H1 (cell line): Measurements from ENCODE around the gene MLPH. TPM values are rescaled to one million over a fixed set of nuclear protein-coding genes. Genes with fewer than 3 reads are reported as not detected.

Experiments used
- CTCF ChIA-PET: fragments of 300-600 bp; sonication (Branson Sonifier 250); formaldehyde crosslinking; loops from one replicate; lab custom pipeline; 2021; ENCODE audit not compliant: partially characterized antibody; lab: Charles Lee
- POLR2A ChIA-PET: fragments of 300-600 bp; sonication (Branson Sonifier 250); formaldehyde crosslinking; loops from one replicate; lab custom pipeline; 2021; ENCODE audit warnings: inconsistent platforms; ENCODE audit not compliant: partially characterized antibody; lab: Charles Lee
- DNase-seq, 2 experiments: peaks; one replicate each; pipeline versions ENCODE4 v3.0.0 to v3.0.0-alpha.2; 2010 to 2022; ENCODE audit warnings: low spot score in 2 of 2, low read depth in 1 of 2, mixed read lengths in 1 of 2
- FAIRE-seq: peaks from 2 replicates; lab custom pipeline; 2011; peaks lifted over from hg19 to GRCh38; lab: Jason Lieb, UNC
- H2AFZ ChIP-seq: 2 replicates; pipeline ENCODE4 v1.8.1; 2012; ENCODE audit warnings: low read length, inconsistent platforms
- H2AK5ac ChIP-seq: 2 replicates; pipeline ENCODE4 v1.6.1; 2013; ENCODE audit warnings: low read depth, low read length
- H2BK120ac ChIP-seq: replicated peaks from 2 replicates; pipeline ENCODE3; 2013; ENCODE audit warnings: low read depth, low read length, inconsistent platforms
- H2BK12ac ChIP-seq: 2 replicates; pipeline ENCODE4 v1.6.1; 2013; ENCODE audit warnings: low read depth, low read length
- H2BK15ac ChIP-seq: 2 replicates; pipeline ENCODE4 v1.6.1; 2013; ENCODE audit warnings: low read length
- H2BK20ac ChIP-seq: 2 replicates; pipeline ENCODE4 v1.6.1; 2013; ENCODE audit warnings: low read length
- H2BK5ac ChIP-seq: 2 replicates; pipeline ENCODE4 v1.6.1; 2013; ENCODE audit warnings: low read depth, low read length
- H3K14ac ChIP-seq: 2 replicates; pipeline ENCODE4 v1.6.1; 2013; ENCODE audit warnings: inconsistent platforms; ENCODE audit not compliant: insufficient read length
- H3K18ac ChIP-seq: 2 replicates; pipeline ENCODE4 v1.6.1; 2013; ENCODE audit warnings: low read length; ENCODE audit errors: extremely low read depth
- H3K23ac ChIP-seq: 2 replicates; pipeline ENCODE4 v1.6.1; 2013; ENCODE audit warnings: inconsistent platforms; ENCODE audit not compliant: insufficient read length
- H3K23me2 ChIP-seq: 2 replicates; pipeline ENCODE4 v1.6.1; 2013; ENCODE audit warnings: low read depth, low read length
- H3K27ac ChIP-seq: 2 replicates; pipeline ENCODE4 v1.6.1; 2011; ENCODE audit warnings: low read depth, low read length, inconsistent platforms
- H3K27me3 ChIP-seq, 4 experiments: replicated peaks in 1 of 4; 1 replicate in 1 of 4; 2 replicates in 3 of 4; pipeline versions ENCODE4 v1.6.1 to v1.8.1; 2011 to 2013; ENCODE audit warnings: low read length in 3 of 4, mild to moderate bottlenecking in 3 of 4, inconsistent platforms in 2 of 4, mixed read lengths in 2 of 4, moderate library complexity in 1 of 4; ENCODE audit not compliant: control insufficient read depth in 3 of 4, insufficient read depth in 3 of 4; ENCODE audit errors: extremely low read depth in 1 of 4
- H3K36me3 ChIP-seq, 4 experiments: 2 replicates each; pipeline versions ENCODE4 v1.6.1 to v1.8.1; 2011 to 2013; ENCODE audit warnings: mild to moderate bottlenecking in 4 of 4, low read length in 3 of 4, moderate library complexity in 2 of 4, control low read depth in 1 of 4, inconsistent platforms in 1 of 4; ENCODE audit not compliant: insufficient read depth in 4 of 4, control insufficient read depth in 2 of 4
- H3K4ac ChIP-seq: replicated peaks from 2 replicates; pipeline ENCODE3; 2013; ENCODE audit warnings: low read length, low read depth, mixed read lengths, inconsistent platforms; ENCODE audit not compliant: insufficient read length
- H3K4me1 ChIP-seq, 4 experiments: replicated peaks in 1 of 4; 1 replicate in 1 of 4; 2 replicates in 3 of 4; pipeline versions ENCODE4 v1.6.1 to v1.8.1; 2011 to 2013; ENCODE audit warnings: low read length in 3 of 4, inconsistent platforms in 2 of 4, mixed read lengths in 1 of 4; ENCODE audit not compliant: insufficient read depth in 4 of 4, control insufficient read depth in 3 of 4
- H3K4me2 ChIP-seq, 2 experiments: 2 replicates each; pipeline versions ENCODE4 v1.6.1 to v1.8.1; 2011 to 2013; ENCODE audit warnings: low read depth in 2 of 2, low read length in 2 of 2, control low read depth in 1 of 2, inconsistent platforms in 1 of 2, mild to moderate bottlenecking in 1 of 2; ENCODE audit not compliant: insufficient read depth in 1 of 2
- H3K4me3 ChIP-seq, 4 experiments: fragments of 200-600, 300-600 bp in 1 of 4; sonication (generic), shearing (Covaris generic), sonication (Bioruptor Twin) in 1 of 4; 2 replicates each; pipeline versions ENCODE4 v1.5.1 to v1.8.1; 2011 to 2016; ENCODE audit warnings: low read length in 4 of 4, low read depth in 3 of 4, control low read depth in 2 of 4, inconsistent platforms in 2 of 4, mild to moderate bottlenecking in 2 of 4, mixed read lengths in 1 of 4, moderate library complexity in 1 of 4; ENCODE audit not compliant: insufficient read depth in 2 of 4; ENCODE audit errors: extremely low read depth in 1 of 4
- H3K56ac ChIP-seq: replicated peaks from 2 replicates; pipeline ENCODE3; 2013; ENCODE audit warnings: low read depth, mild to moderate bottlenecking, mixed read lengths, low read length, inconsistent platforms; ENCODE audit not compliant: insufficient read length
- H3K79me1 ChIP-seq: 2 replicates; pipeline ENCODE4 v1.6.1; 2013; ENCODE audit warnings: low read depth, low read length, control low read depth
- H3K79me2 ChIP-seq, 2 experiments: 2 replicates each; pipeline versions ENCODE4 v1.6.1 to v1.8.1; 2012 to 2013; ENCODE audit warnings: low read length in 2 of 2, mild to moderate bottlenecking in 2 of 2, inconsistent platforms in 1 of 2; ENCODE audit not compliant: insufficient read depth in 2 of 2, control insufficient read depth in 1 of 2
- H3K9ac ChIP-seq, 4 experiments: replicated peaks in 1 of 4; 1 replicate in 1 of 4; 2 replicates in 3 of 4; pipeline versions ENCODE4 v1.6.1 to v1.8.1; 2011 to 2013; ENCODE audit warnings: low read depth in 3 of 4, low read length in 3 of 4, control low read depth in 2 of 4, mild to moderate bottlenecking in 2 of 4, moderate library complexity in 2 of 4, inconsistent platforms in 1 of 4; ENCODE audit errors: extremely low read depth in 1 of 4
- H3K9me3 ChIP-seq, 2 experiments: 2 replicates each; pipeline versions ENCODE4 v1.6.1 to v1.8.1; 2012 to 2013; ENCODE audit warnings: mild to moderate bottlenecking in 2 of 2, moderate library complexity in 2 of 2, control low read depth in 1 of 2, inconsistent platforms in 1 of 2, low read depth in 1 of 2, low read length in 1 of 2, mixed read lengths in 1 of 2; ENCODE audit not compliant: insufficient read depth in 2 of 2
- H4K20me1 ChIP-seq, 2 experiments: replicated peaks in 1 of 2; 2 replicates each; pipeline versions ENCODE3 to v1.8.1; 2011 to 2013; ENCODE audit warnings: inconsistent platforms in 2 of 2, low read length in 2 of 2, mild to moderate bottlenecking in 1 of 2; ENCODE audit not compliant: insufficient read depth in 2 of 2, control insufficient read depth in 1 of 2
- H4K5ac ChIP-seq: 2 replicates; pipeline ENCODE4 v1.6.1; 2013; ENCODE audit warnings: low read length, low read depth, mixed read lengths, inconsistent platforms; ENCODE audit not compliant: insufficient read length
- H4K8ac ChIP-seq: 2 replicates; pipeline ENCODE4 v1.8.0; 2013; ENCODE audit warnings: mild to moderate bottlenecking, moderate library complexity, low read length, inconsistent platforms; ENCODE audit not compliant: insufficient read depth; ENCODE audit errors: extremely low read depth
- H4K91ac ChIP-seq: replicated peaks from 2 replicates; pipeline ENCODE3; 2013; ENCODE audit warnings: low read length, mixed read lengths, inconsistent platforms; ENCODE audit not compliant: insufficient read length
- CBX5 ChIP-seq: fragments of 300-800, 300-1000 bp; sonication (generic); IDR thresholded peaks from 2 replicates; pipeline ENCODE4 v1.7.1; 2016; ENCODE audit warnings: antibody characterized with exemption, low read length, low read depth
- CTCF ChIP-seq, 3 experiments: IDR thresholded peaks; 1 replicate in 2 of 3; 2 replicates in 1 of 3; pipeline versions ENCODE4 v1.5.1 to v1.6.1; 2011; ENCODE audit warnings: low read length in 3 of 3, mild to moderate bottlenecking in 3 of 3, inconsistent platforms in 2 of 3, low read depth in 1 of 3, moderate library complexity in 1 of 3; ENCODE audit not compliant: insufficient read depth in 1 of 3; ENCODE audit errors: control extremely low read depth in 1 of 3
- EZH2 ChIP-seq: fragments of 200-600 bp; sonication (generic); IDR thresholded peaks from 2 replicates; pipeline ENCODE4 v1.7.1; 2012; ENCODE audit warnings: low read depth, mild to moderate bottlenecking, moderate library complexity, low read length, inconsistent platforms; ENCODE audit not compliant: severe bottlenecking
- FOSL1 ChIP-seq: IDR thresholded peaks from 2 replicates; pipeline ENCODE4 v1.6.1; 2011; ENCODE audit warnings: mild to moderate bottlenecking, low read depth, low read length, moderate library complexity; ENCODE audit not compliant: insufficient read depth
- POLR2A ChIP-seq, 2 experiments: IDR thresholded peaks; 1 replicate in 1 of 2; 2 replicates in 1 of 2; pipeline ENCODE4 v1.6.1; 2011; ENCODE audit warnings: low read depth in 2 of 2, low read length in 2 of 2, mild to moderate bottlenecking in 2 of 2; ENCODE audit errors: control extremely low read depth in 1 of 2
- RBBP5 ChIP-seq: IDR thresholded peaks from 2 replicates; pipeline ENCODE4 v1.7.1; 2012; ENCODE audit warnings: low read depth, mild to moderate bottlenecking, inconsistent platforms, low read length, moderate library complexity, borderline replicate concordance
- WGBS, 2 experiments: shearing (Covaris generic) in 1 of 2; methylation state at CpG; one replicate each; pipeline versions ENCODE4 v1.1.6 to v1.1.7; 2013 to 2015; ENCODE audit warnings: low lambda C conversion rate in 2 of 2, mixed read lengths in 2 of 2, inconsistent platforms in 1 of 2, low coverage in 1 of 2, missing lambda C conversion rate in 1 of 2; ENCODE audit not compliant: insufficient replicate concordance in 2 of 2, insufficient coverage in 1 of 2, insufficient read length in 1 of 2; ENCODE audit errors: extremely low coverage in 1 of 2, missing lambda C conversion rate in 1 of 2; 5-methylcytosine and 5-hydroxymethylcytosine counted together
- polyA plus RNA-seq, 7 experiments: library from polyadenylated mRNA; depleted of rRNA in 3 of 7; stranded (reverse) in 5 of 7; unstranded in 2 of 7; fragments of >200 nt in 5 of 7; fragments of 200-250 nt in 2 of 7; gene quantifications; 1 replicate in 5 of 7; 2 replicates in 1 of 7; 4 replicates in 1 of 7; pipeline versions ENCODE4 v1.2.1 to v1.2.3, GENCODE V29; 2011 to 2013; ENCODE audit warnings: missing spikeins in 2 of 7, mixed read lengths in 2 of 7
- total RNA-seq: library from RNA; stranded (reverse); fragmentation: NEBNext Ultra II Directional; extraction: Animal tissue kit (Norgen Biotek cat#: 25700); gene quantifications from 2 replicates; pipeline ENCODE4 v1.2.1, GENCODE V29; 2021

MLPH gene
- total and polyA plus RNA-seq, 2 of the 8 experiments (the other 6 are each of a cell fraction or from before 2014, with no cell fraction given) = 12.7 to 17.0 TPM

- WGBS, 2 experiments = 95% methylated on average over 5 of the region's 5 CpGs; no CpG with 5 or more reads in 1 of the 2 experiments
- no peaks in the 10 kb centered on the region for H3K9me3 ChIP-seq
- H3K23ac ChIP-seq = no peak overlapping the region
- no peak overlapping the region for H3K56ac ChIP-seq
- peaks cover 0 to 11% of the 10 kb centered on the region in 2 experiments for H4K20me1 ChIP-seq
- no peak overlapping the region for H3K14ac ChIP-seq
- ChIA-PET CTCF (no interaction called here), POLR2A (no interaction called here)
- no peaks in the 10 kb centered on the region for H3K79me1 ChIP-seq
- no peak overlapping the region for H4K91ac ChIP-seq
- H3K4me1 ChIP-seq = peaks cover 0 to 13% (median 4%) of the 10 kb centered on the region in 4 experiments; a peak in 5 of 7 replicates
- no peak overlapping the region for H2BK12ac ChIP-seq
- no peak overlapping the region for H2AFZ ChIP-seq
- FAIRE-seq (no peak), DNase-seq (no peak)
- no peak overlapping the region for H4K5ac ChIP-seq
- no peak overlapping the region for H2BK5ac ChIP-seq
- H2BK15ac ChIP-seq = no peak overlapping the region
- H2BK120ac ChIP-seq = no peak overlapping the region
- no peak overlapping the region for H3K4me3 ChIP-seq
- no peak overlapping the region for H3K18ac ChIP-seq
- no peaks in the 10 kb centered on the region for H3K36me3 ChIP-seq
- no peak overlapping the region for H2AK5ac ChIP-seq
- H4K8ac ChIP-seq = no peak overlapping the region
- no peak overlapping the region for H3K4me2 ChIP-seq
- no peaks in the 10 kb centered on the region for H3K79me2 ChIP-seq
- no peak overlapping the region for H2BK20ac ChIP-seq
- H3K23me2 ChIP-seq = peaks cover 11% of the 10 kb centered on the region; the same call in 1 of the 2 replicates
- H3K4ac ChIP-seq = no peak overlapping the region
- TF ChIP-seq FOSL1 (no peak), CTCF (IDR thresholded peaks at IDR 0.05; ENCODE audit: control extremely low read depth in 1 of 3, insufficient read depth in 1 of 3, low read depth in 1 of 3, low read length in 3 of 3) (no peak), CBX5 (no peak), POLR2A (IDR thresholded peaks at IDR 0.05; ENCODE audit: control extremely low read depth in 1 of 2, low read depth in 2 of 2, low read length in 2 of 2) (no peak), EZH2 (no peak), RBBP5 (no peak)
- H3K9ac ChIP-seq = no peak overlapping the region
- H3K27me3 ChIP-seq = no peaks in the 10 kb centered on the region
- no peak overlapping the region for H3K27ac ChIP-seq
Observed at GRCh38 chr2:237569041-237569440, 82.0 kb downstream of the MLPH start.
